PC-9 (cell line): ENCODE results near the gene RIPPLY3. TPM values are rescaled to one million over a fixed set of nuclear protein-coding genes. Genes with fewer than 3 reads are reported as not detected.
"Not testable (repeated sequence)": the region's sequence is repeated elsewhere in the genome, so short reads cannot be mapped to it uniquely, and the experiment has no call there.

Experiments
- BruUV-seq: library from RNA; stranded (reverse); fragments of 400-500 nt; replicated peaks from 2 replicates; lab custom pipeline; 2021; lab: Mats Ljungman, UMichigan
- CTCF ChIA-PET: fragments of 300-600 bp; sonication (Branson Sonifier 250); formaldehyde crosslinking; loops from one replicate; lab custom pipeline; 2022; ENCODE audit warnings: antibody characterized with exemption; lab: Charles Lee
- POLR2A ChIA-PET: fragments of 300-600 bp; sonication (Branson Sonifier 250); formaldehyde crosslinking; loops from one replicate; lab custom pipeline; 2022; ENCODE audit warnings: antibody characterized with exemption; ENCODE audit not compliant: unreplicated experiment; lab: Charles Lee
- DNase-seq, 2 experiments: peaks; one replicate each; pipeline versions ENCODE4 v3.0.0 to v3.0.0-alpha.2; 2015 to 2022; ENCODE audit warnings: mixed read lengths in 1 of 2
- H2AFZ ChIP-seq: fragments of 200-600 bp; sonication (generic); 2 replicates; pipeline ENCODE4 v1.8.1; 2017; ENCODE audit warnings: antibody characterized with exemption
- H3F3A ChIP-seq: fragments of 200-600 bp; sonication (generic); 2 replicates; pipeline ENCODE4 v1.8.1; 2017; ENCODE audit warnings: antibody characterized with exemption, mild to moderate bottlenecking, low read depth; ENCODE audit not compliant: insufficient read depth
- H3K27ac ChIP-seq: fragments of 200-600 bp; sonication (generic); 2 replicates; pipeline ENCODE4 v1.6.1; 2016; ENCODE audit warnings: mixed run types
- H3K27me3 ChIP-seq: fragments of 200-600 bp; sonication (generic); 2 replicates; pipeline ENCODE4 v1.6.1; 2016; ENCODE audit warnings: low read depth, mixed run types; ENCODE audit not compliant: insufficient read depth
- H3K36me3 ChIP-seq: fragments of 200-600 bp; sonication (generic); 2 replicates; pipeline ENCODE4 v1.6.1; 2016; ENCODE audit warnings: low read depth, mixed run types
- H3K4me1 ChIP-seq: fragments of 200-600 bp; sonication (generic); replicated peaks from 2 replicates; pipeline ENCODE4 v1.6.1; 2016; ENCODE audit warnings: mixed run types; ENCODE audit not compliant: insufficient read depth
- H3K4me2 ChIP-seq: fragments of 200-600 bp; sonication (generic); 2 replicates; pipeline ENCODE4 v1.6.1; 2017; ENCODE audit warnings: mixed run types
- H3K4me3 ChIP-seq: fragments of 200-600 bp; sonication (generic); 2 replicates; pipeline ENCODE4 v1.6.1; 2016; ENCODE audit warnings: mixed run types
- H3K79me2 ChIP-seq: fragments of 200-600 bp; sonication (generic); 2 replicates; pipeline ENCODE4 v1.6.1; 2017; ENCODE audit warnings: low read depth, mixed run types
- H3K9me2 ChIP-seq: fragments of 200-600 bp; sonication (generic); 2 replicates; pipeline ENCODE4 v1.8.1; 2017; ENCODE audit warnings: mild to moderate bottlenecking; ENCODE audit not compliant: insufficient read depth
- H3K9me3 ChIP-seq: fragments of 200-600 bp; sonication (generic); 2 replicates; pipeline ENCODE4 v1.8.1; 2016; ENCODE audit warnings: low read depth; ENCODE audit not compliant: insufficient read depth
- H4K20me1 ChIP-seq: fragments of 200-600 bp; sonication (generic); 2 replicates; pipeline ENCODE4 v1.8.1; 2017; ENCODE audit not compliant: insufficient read depth
- CTCF ChIP-seq: fragments of 200-600 bp; sonication (generic); conservative IDR thresholded peaks from 2 replicates; pipeline ENCODE4 v1.6.1; 2017; ENCODE audit warnings: mixed run types, antibody characterized with exemption, mild to moderate bottlenecking, moderate library complexity
- EZH2 ChIP-seq: fragments of 200-600 bp; sonication (generic); IDR thresholded peaks from 2 replicates; pipeline ENCODE4 v1.8.0; 2017; ENCODE audit warnings: antibody characterized with exemption, low read depth
- intact Hi-C: fragments of 100-400 bp; cut with micrococcal nuclease; formaldehyde crosslinking; loops from one replicate; pipeline ENCODE4 v1.10.0; 2022; ENCODE audit not compliant: unreplicated experiment
- total RNA-seq: library from RNA; stranded (reverse); gene quantifications from 2 replicates; pipeline ENCODE4 v1.2.3, GENCODE V29; 2021

RIPPLY3 gene
- total RNA-seq, 1 experiment from 2014 or later: 0.17 TPM

- BruUV-seq: no TSS peak
- no peaks in the 10 kb centered on the region for H3K79me2 ChIP-seq
- no peak overlapping the region for H2AFZ ChIP-seq
- no peaks in the 10 kb centered on the region for H3K9me2 ChIP-seq
- intact Hi-C loops: no loop called here
- no peak for TF ChIP-seq CTCF
- no peak for TF ChIP-seq EZH2
- H3K27me3 ChIP-seq: no peaks in the 10 kb centered on the region
- no peaks in the 10 kb centered on the region for H4K20me1 ChIP-seq
- peaks cover 7% of the 10 kb centered on the region; the same call in 1 of the 2 replicates for H3F3A ChIP-seq
- no peaks in the 10 kb centered on the region for H3K9me3 ChIP-seq
- no peaks in the 10 kb centered on the region for H3K36me3 ChIP-seq
- no peak for DNase-seq
- H3K27ac ChIP-seq: no peak overlapping the region
- 0 out of 2 replicates have a peak, but pooled peaks cover 4% of the 10 kb centered on the region for H3K4me1 ChIP-seq
- H3K4me3 ChIP-seq: no peak overlapping the region
- H3K4me2 ChIP-seq: no peak overlapping the region
- POLR2A ChIA-PET: no interaction called here
- CTCF ChIA-PET: no interaction called here
Observed at GRCh38 chr21:37030864-37031263, 24.4 kb downstream of the RIPPLY3 start.

DNA sequence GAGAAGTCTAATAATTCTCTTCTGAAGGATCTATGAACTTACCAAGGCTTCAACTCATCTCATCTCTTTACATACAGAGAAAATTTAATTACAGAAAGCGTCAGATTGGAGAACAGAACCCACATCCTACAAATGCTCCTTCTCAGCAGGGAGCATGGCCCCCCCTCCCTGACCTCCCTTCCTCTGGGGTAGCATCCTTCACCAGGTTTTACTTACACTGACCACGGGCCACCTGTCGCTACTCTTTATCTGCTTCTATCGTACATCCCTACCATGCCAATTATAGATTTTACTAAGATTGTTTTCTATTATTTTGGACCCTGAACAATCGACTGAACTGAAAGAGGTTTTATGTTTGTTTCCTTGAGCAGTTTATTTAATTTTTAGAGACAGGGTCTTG lies 25.8 kb downstream of the RIPPLY3 start:
- no TSS peak for BruUV-seq
- Histone ChIP-seq H3K9me3 (no peaks in the 10 kb centered on the region), H3K4me3 (no peak overlapping the region), H4K20me1 (no peaks in the 10 kb centered on the region), H3K4me1 (0 out of 2 replicates have a peak, but pooled peaks cover 4% of the 10 kb centered on the region), H3K27ac (no peak overlapping the region), H3K4me2 (peak overlapping the region; percentile 45), H3K79me2 (no peaks in the 10 kb centered on the region), H3K27me3 (no peaks in the 10 kb centered on the region), H3F3A (peaks cover 7% of the 10 kb centered on the region; the same call in 1 of the 2 replicates), H3K36me3 (no peaks in the 10 kb centered on the region), H3K9me2 (no peaks in the 10 kb centered on the region), H2AFZ (no peak overlapping the region)
- intact Hi-C loops: no loop called here
- POLR2A ChIA-PET: no interaction called here
- DNase-seq: no peak
- TF ChIP-seq CTCF (no peak), EZH2 (no peak)
- CTCF ChIA-PET: no interaction called here

GRCh38 chr21:37032877-37033471 lies 26.5 kb downstream of the RIPPLY3 start:
- H3K4me3 ChIP-seq: no peak overlapping the region
- H3K4me1 ChIP-seq: 0 out of 2 replicates have a peak, but pooled peaks cover 4% of the 10 kb centered on the region
- no peak overlapping the region for H3K27ac ChIP-seq
- no peaks in the 10 kb centered on the region for H3K9me3 ChIP-seq
- no peaks in the 10 kb centered on the region for H3K36me3 ChIP-seq
- peak; percentile 14 to 72 for DNase-seq
- peaks cover 7% of the 10 kb centered on the region; the same call in 1 of the 2 replicates for H3F3A ChIP-seq
- no peaks in the 10 kb centered on the region for H3K27me3 ChIP-seq
- TF ChIP-seq EZH2 (no peak), CTCF (no peak)
- H3K79me2 ChIP-seq: no peaks in the 10 kb centered on the region
- no peaks in the 10 kb centered on the region for H4K20me1 ChIP-seq
- CTCF ChIA-PET: no interaction called here
- BruUV-seq: no TSS peak
- intact Hi-C loops: no loop called here
- no peak overlapping the region for H2AFZ ChIP-seq
- POLR2A ChIA-PET: no interaction called here
- peak overlapping the region; percentile 45 for H3K4me2 ChIP-seq
- no peaks in the 10 kb centered on the region for H3K9me2 ChIP-seq

DNA sequence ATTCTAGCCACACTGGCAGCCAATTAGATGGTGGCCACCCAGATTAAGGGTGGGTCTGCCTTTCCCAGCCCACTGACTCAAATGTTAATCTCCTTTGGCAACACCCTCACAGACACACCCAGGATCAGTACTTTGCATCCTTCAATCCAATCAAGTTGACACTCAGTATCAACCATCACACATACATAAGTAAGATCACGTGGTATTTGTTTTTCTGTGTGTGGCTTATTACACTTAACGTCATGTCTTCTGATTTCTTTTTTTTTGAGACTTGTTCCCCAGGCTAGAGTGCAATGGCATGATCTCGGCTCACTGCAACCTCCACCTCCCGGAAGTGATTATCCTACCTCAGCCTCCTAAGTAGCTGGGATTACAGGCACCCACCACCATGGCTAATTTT lies 27.9 kb downstream of the RIPPLY3 start:
- H3K9me3 ChIP-seq, H3K9me2 ChIP-seq, BruUV-seq, H3K4me2 ChIP-seq, H3F3A ChIP-seq, DNase-seq, H3K36me3 ChIP-seq, H3K79me2 ChIP-seq, H3K4me3 ChIP-seq, H3K27ac ChIP-seq, CTCF ChIA-PET, H3K4me1 ChIP-seq, intact Hi-C loops, H4K20me1 ChIP-seq, H3K27me3 ChIP-seq, H2AFZ ChIP-seq: not testable (repeated sequence)
- POLR2A ChIA-PET: interaction anchor here (0.6 kb wide), 1 partner anchor 625 kb away, joined by 3 read pairs; no protein-coding TSS in a partner anchor
